GM18517 (cell line): ENCODE data around the gene RAB33B.
"Not testable (repeated sequence)": the region's sequence is repeated elsewhere in the genome, so short reads cannot be mapped to it uniquely, and the experiment has no call there.

Experiments
- ATAC-seq: cut with Tn5 transposase; IDR thresholded peaks from one replicate; pipeline ENCODE4 v1.9.1; 2021; ENCODE audit warnings: mild to moderate bottlenecking, moderate library complexity; ENCODE audit not compliant: unreplicated experiment

Gene RAB33B

GRCh38 chr4:139461022-139461628 lies 7.2 kb downstream of the RAB33B start:
- ATAC-seq: no peak

GRCh38 chr4:139464512-139464911 lies 10.6 kb downstream of the RAB33B start:
- not testable (repeated sequence) for ATAC-seq

GRCh38 chr4:139465922-139466321 lies 12.0 kb downstream of the RAB33B start:
- no peak for ATAC-seq

GRCh38 chr4:139468756-139469155 lies 14.8 kb downstream of the RAB33B start:
- ATAC-seq: not testable (repeated sequence)

GRCh38 chr4:139469216-139469615 lies 15.3 kb downstream of the RAB33B start:
- no peak for ATAC-seq

- ATAC-seq: no peak
Measured at GRCh38 chr4:139469869-139470268, 15.9 kb downstream of the RAB33B start.

- no peak for ATAC-seq
Measured at GRCh38 chr4:139470295-139470694, 16.4 kb downstream of the RAB33B start.

GRCh38 chr4:139470997-139471665 lies 17.2 kb downstream of the RAB33B start:
- ATAC-seq: no peak

- ATAC-seq: no peak
Measured at GRCh38 chr4:139472852-139473251, 18.9 kb downstream of the RAB33B start.

- no peak for ATAC-seq
Measured at GRCh38 chr4:139476363-139476762, 22.4 kb downstream of the RAB33B start.

GRCh38 chr4:139481465-139481864 lies 27.5 kb downstream of the RAB33B start:
- ATAC-seq: no peak

- ATAC-seq: no peak
Measured at GRCh38 chr4:139483000-139483399, 29.1 kb downstream of the RAB33B start.

GRCh38 chr4:139484783-139485311 lies 30.9 kb downstream of the RAB33B start:
- ATAC-seq: no peak

GRCh38 chr4:139488442-139488841 lies 34.5 kb downstream of the RAB33B start:
- no peak for ATAC-seq

GRCh38 chr4:139489638-139490037 lies 35.7 kb downstream of the RAB33B start:
- ATAC-seq: no peak

- ATAC-seq: no peak
Measured at GRCh38 chr4:139492429-139492828, 38.5 kb downstream of the RAB33B start.

GRCh38 chr4:139493176-139493575 lies 39.3 kb downstream of the RAB33B start:
- no peak for ATAC-seq

GRCh38 chr4:139499186-139499585 lies 45.3 kb downstream of the RAB33B start:
- ATAC-seq: no peak

GRCh38 chr4:139501117-139501516 lies 47.2 kb downstream of the RAB33B start:
- ATAC-seq: no peak

- no peak for ATAC-seq
Measured at GRCh38 chr4:139501527-139501926, 47.6 kb downstream of the RAB33B start.

- ATAC-seq: no peak
Measured at GRCh38 chr4:139501927-139502899, 48.3 kb downstream of the RAB33B start.
